HG02763 (cell line): Measurements from ENCODE around the gene MMS19.
"Not testable (repeated sequence)": the region's sequence is repeated elsewhere in the genome, so short reads cannot be mapped to it uniquely, and the experiment has no call there.

Experiments used
- ATAC-seq: cut with Tn5 transposase; IDR thresholded peaks from one replicate; pipeline ENCODE4 v1.9.1; 2021; ENCODE audit warnings: mild to moderate bottlenecking, moderate library complexity; ENCODE audit not compliant: unreplicated experiment

MMS19 gene

DNA sequence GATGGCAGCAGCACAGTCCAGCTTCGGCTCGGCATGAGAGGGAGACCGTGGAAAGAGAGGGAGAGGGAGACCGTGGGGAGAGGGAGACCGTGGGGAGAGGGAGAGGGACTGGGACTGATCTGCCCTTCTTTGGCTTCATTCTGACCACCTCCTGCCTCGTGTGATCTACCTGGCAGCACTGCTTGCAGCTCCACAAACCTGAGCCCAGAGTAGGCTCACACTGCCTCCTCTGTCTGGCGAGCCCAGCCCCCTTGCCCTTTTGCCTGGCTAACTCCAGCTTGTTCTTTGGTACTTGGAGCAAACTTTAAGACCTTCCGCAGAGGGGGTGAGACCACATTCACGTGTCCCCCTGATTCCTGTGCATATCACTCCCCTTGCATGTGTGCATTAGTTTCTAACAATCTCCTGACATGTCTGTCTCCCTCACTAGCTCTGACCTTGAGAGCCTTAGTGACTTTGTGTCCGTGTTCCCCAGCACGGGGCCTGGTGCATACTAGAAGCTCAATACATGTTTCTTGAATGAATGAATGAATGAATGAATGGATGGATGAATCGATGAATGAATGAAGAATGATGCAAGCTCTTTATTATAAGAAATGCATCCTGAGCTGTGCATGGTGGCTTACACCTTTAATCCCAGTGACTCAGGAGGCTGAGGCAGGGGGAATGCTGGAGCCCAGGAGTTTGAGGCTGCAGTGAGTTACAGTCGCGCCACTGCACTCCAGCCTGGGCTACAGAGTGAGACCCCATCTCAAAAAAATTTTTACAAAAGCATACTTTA is 31.7 kb upstream of the MMS19 start:
- no peak for ATAC-seq

DNA sequence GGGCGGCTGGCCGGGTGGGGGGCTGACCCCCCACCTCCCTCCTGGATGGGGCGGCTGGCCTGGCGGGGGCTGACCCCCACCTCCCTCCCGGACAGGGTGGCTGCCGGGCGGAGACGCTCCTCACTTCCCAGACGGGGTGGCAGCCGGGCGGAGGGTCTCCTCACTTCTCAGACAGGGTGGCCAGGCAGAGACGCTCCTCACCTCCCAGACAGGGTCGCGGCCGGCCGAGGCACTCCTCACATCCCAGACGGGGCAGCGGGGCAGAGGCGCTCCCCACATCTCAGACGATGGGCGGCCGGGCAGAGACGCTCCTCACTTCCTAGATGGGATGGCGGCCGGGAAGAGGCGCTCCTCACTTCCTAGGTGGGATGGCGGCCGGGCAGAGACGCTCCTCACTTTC is 30.7 kb upstream of the MMS19 start:
- ATAC-seq, result not testable (repeated sequence)

DNA sequence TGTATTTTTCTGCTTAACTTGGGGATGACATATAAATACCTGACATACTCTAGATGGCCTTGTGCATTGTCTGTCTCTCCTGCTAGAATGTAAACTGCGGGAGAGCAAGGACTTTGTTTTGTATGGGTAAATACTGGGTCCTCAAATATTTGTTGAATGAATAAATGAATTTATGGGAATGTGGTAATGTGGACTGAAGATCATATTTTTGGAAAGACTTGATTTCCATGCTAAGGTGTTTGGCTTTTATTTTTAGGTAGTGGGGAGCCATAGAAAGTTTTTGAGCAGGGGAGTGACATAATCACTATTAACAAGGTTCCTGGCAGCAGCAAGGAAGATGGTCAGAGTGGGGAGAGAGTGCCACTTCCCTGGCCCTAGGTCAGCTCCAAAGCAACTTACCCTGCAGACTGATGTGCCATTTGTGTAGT is 27.5 kb upstream of the MMS19 start:
- ATAC-seq, result no peak

DNA sequence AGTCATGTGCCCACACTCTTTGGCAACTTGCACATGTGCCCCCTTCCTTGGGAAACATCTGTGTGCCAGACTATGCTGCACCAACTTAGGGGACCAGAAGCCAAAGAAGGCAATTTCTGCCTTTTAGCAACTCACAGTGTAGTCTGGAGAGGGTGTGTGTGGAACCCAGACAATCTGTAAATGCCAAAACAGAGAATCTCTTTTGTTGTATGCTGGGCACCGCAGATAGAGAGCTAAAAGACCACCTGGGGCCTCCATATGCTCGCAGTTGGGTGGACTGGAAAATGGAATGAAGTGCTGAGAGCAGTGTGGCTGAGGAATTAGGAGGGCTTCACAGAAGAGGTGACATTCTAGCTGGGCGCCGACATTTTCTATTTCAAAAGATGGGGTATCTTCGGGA is 26.9 kb upstream of the MMS19 start:
- no peak for ATAC-seq

DNA sequence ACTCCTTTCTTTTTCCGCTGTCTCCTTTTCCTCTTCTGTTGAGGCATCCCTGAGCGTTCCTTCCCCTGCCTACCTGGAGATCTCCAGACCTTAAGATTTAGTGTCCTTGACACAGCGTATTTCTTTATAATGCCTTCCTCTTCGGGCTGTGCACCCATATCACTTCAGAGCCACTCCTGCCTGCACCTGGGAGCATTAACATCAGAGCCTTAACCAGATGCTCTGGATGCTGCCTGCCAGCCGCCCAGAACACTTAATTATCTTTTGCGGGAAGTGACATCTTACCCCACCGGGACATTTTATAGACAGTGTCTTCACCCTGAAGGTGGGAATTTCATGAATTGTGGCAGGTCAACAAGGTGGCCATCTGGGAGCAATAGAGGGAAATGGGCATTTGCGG is 24.7 kb upstream of the MMS19 start:
- ATAC-seq, result no peak

DNA sequence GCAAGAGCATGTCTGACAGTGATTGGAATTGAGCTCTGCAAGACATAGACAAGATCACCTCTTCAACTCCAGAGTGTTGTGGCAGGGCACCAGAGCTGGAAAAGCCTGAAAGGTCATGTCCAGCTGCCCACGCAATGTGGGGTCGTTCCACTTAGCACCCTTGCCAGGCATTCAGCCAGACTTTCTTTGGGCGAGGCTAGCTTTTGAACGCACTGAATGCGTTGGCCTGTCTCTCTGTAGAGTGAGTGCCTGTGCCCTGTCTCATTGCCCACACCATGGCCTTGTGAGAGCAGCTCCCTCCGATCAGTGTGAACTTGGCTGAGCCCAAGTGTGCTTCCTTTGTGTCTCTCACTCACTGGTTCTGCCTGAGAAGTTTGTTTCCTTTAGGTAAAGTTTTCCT is 23.8 kb upstream of the MMS19 start:
- no peak for ATAC-seq

DNA sequence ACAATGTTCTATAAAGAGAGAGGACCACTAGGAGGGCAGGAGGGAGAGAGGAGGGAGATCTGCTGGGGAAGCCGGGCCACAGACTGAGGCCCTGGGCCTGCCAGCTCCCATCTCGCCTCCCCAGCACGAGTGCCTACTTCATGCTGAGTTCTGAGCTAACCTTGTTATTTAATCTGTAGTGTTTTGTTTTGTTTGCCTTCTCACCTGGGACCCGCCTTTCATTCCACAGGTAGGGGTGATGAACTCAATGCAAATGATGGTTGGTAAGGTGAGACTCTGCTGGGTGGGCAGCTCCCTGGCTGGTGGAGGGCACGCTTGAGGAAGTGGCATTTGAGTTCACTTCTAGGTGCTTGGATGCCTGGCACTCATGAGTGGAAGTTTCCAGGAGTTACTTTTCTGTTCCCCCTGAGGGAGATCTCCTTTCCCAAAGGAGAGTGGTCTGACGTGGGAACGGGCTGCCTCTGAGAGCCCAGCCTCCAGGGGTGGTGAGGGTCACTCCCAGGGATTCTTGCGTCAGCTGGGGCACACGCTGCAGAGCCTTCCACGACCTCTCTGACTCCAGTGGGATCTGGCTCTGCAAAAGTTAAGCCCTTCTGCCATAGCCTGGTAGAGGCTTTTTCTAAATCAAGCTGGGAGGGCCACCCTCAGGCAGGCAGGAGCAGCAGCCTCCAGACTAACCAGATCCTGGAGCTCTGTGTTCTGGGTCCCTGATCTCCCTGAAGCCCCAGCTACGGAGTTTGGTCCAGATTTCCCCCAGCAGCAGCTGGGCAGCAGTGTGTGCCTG is 22.9 kb upstream of the MMS19 start:
- ATAC-seq, result no peak

DNA sequence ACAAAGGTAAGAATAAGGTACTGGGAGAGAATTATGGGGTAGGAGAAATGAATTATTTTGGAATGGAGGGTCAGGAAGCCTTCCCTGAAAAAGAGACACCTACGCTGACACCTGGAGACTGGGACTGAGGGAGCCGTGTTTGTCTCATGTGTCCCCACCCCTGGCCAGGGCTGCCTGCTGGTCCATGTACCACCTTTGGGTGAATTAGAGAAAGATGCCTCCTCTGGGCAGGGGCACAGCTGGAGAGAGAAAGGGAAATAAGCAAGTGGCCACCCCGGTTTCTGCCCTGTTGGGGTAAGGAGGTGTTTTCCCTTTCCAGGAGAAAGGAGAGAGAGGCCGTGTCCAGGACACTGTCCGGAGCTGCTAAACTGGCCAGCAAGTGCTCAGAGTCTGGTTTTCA is 22.3 kb upstream of the MMS19 start:
- no peak for ATAC-seq

DNA sequence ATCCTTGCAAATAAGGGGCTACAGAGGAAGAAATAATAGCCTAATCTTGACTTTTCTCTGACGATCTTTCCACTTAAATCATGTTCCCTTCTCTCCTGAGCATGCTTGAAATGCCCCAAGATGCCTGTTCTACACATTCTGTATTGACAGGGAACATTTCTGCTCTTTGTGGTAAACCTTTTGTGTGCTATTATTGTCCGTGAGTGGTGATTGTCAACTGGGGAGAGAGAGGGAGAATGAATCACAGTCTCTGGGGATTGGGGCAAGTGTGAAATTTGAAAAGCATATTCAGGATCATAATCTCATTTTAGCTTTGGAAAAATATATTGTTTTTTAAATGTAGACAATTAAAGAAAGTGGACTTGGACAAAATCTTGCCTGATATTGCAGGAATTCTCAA is 21.1 kb upstream of the MMS19 start:
- no peak for ATAC-seq

DNA sequence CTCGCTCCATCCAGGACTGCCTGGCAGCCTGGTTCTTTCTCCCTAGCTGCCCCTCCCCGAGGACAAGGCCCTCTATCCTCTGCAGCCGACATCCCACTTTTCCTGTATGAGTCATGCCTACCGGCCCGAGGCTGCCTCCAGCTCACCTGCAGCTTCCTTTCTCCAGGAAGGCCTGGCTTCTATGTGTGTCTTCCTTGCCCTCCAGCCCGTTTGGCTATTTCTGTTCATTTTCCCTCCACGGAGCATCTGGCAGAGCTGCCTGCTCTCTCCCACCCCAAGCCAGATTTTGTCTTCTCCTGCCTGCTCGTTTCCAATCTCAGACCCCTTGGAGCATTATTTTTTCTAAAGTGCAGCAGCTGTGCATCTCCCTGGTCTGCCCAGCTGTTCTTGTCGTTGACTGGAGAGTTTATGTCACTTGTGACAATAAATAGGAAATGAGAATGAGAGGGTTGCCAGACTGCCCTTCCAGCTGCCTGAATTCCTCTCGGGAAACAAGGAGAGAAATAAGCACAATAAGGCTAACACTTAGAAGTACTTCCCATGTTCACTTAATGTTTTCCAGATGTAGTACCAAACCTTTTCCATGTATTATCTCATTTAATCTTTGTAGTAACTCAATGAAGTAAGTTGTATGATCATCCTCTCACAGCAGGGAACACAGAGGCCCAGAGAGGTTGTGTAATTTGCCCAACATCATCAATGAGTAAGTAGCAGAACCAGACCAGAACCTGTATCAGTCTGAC is 20.2 kb upstream of the MMS19 start:
- no peak for ATAC-seq

DNA sequence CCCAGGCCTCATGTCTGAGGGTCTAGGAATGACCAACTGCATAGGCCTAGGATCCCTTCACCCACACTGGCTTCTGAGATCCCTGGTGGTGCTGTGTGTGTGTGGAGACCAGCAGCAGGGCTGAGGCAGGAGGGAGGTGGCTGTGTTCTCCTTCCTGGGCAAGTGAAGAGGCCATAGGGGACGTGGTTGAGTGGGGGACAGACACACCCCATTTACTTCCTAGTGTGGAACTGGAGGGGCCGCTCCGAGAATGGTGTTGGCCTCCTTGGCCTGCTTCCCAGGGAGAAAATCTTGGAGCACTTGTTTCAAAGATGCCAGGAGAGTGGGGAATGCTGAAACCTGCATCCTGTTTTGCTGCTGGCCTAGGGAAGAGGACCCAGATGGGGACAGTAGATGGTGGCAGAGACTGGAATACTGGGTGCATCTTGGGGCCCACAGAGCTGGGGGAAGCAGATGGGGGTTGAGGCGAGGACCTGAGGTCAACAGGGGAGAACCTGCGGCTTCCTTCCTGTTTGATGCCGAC is 19.6 kb upstream of the MMS19 start:
- no peak for ATAC-seq

DNA sequence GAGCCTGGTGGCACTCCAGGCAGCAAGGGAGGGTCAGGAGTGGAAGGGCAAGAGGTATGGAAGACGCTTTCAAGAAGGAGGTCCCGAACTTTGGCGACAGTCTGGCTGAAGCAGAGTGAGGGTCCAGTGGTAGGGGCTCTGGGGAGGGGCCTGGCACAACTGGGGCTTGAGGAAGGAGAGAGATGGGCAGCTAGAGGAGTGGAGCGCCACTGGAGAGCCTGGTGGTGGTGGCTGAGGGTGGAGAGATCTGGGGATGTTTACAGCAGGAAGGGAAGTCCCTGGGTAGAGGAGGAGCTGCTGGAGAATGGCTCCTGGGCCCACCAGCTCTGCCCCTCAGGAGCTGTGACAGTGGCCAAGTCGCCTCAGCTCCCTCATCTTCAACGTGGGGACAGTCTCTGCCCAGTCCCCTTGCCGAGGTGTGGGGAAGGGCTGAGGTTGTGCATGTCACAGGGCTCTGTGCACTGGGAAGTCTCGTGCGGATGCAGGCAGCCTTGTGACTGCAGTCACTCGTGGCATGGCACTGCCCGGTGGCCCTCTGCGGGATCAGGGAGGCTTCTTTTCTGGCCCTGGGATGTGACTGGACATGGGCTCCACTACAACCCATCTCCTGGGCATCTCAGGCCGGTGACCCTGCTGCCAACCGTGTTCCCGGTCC is 19.0 kb upstream of the MMS19 start:
- ATAC-seq, result no peak

DNA sequence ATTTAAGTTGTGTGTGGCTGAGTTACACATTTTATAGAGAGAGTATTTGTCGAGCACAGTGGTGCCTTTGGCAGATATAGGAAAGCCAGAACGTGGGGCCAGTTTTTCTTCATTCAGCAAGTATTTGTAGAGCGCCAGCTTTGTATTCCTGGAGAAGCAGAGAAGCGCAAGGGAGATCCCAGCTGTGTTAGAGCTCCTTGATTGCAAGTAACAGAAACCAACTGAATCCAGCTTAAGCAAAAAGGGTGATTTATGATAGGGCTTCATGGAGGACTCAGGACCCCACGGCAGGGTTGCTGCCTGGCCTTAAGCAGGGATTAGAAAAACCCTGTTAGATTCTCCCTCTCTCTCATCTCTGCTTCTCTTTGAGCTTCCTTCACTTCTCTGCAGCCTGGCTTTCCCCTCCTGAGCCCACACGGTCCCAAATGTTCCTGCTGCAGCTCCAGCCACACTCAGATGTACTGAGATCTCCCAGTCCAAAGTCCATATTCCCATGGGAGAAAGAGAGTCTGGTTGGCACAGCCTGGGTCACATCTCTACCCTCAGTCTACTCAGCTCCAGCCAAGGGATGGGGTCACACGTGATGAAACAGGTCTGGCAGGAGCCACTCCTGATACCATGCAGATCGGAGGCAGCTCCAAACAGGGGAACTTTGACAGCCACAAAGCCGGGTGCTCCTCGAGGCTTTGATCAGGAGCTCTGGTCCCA is 17.2 kb upstream of the MMS19 start:
- no peak for ATAC-seq

DNA sequence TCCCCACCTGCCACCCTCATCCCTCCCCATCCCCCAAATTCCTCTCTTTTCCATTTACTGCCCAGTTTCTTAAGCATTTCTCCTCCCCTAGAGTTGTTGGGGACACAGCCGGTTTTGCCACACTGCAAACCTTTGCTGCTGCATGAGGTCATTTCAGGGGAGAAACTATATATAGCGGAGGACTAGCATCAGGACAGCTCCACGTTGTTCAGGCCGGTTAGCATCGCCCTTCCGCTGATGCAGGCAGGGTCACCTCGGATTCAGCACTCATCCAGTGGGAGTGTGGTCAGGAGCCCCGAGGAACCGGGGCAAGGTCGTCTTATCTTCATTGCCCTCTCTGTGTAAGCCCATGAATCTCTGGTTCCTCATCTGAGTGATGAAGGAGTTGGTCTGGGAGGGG is 16.1 kb upstream of the MMS19 start:
- ATAC-seq, result no peak

DNA sequence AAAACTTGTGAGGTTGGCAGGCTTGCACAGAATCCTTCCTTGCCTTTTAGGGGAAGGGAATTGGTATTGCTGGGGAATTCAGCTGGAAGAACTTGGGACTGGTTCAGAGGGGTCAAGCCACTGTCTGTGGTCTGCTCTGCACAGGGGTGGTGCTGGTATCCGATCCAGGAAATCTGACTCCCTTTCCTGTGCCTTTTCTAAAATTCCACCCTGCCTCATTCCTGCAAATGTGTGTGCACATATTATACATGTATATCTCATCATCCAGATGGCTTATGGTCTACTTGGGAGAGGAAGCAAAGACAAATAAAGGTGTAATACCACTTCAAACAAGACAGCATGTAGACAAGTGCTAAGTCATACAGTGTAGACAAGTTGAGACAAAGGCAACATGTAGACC is 14.8 kb upstream of the MMS19 start:
- ATAC-seq, result no peak

DNA sequence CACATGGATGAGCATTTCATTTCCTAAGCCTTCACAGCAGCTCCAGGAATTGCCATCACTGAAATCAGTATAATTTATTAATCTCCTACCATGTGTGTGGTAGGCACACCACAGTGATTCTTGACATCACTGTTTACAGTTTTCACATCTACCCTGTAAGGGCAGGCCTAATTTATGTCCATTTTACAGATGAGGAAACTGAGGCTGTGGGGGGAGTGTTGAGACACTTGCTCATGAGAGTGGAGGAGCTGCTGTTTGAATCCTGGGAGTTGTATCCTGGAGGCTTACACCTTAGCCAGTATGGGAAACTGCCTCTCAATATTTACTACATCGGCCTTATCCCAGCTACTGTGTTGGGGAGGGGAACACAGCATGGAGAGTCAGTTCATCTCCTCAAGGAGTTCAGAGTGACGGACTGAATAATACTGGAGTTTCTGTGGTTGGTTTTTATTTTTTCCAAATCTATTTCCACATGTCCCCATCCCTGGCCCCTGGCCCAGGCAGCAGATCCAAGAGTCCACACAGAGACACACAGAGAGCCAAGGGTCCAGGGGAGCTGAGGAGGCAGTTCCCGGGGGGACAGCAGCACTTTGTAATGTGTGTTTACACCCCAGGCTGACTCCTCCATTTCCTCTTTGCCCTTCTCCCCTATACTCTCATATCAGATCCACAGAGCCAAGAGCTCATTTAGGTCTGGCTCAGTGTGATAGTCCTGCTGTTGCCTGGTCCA is 13.7 kb upstream of the MMS19 start:
- no peak for ATAC-seq

DNA sequence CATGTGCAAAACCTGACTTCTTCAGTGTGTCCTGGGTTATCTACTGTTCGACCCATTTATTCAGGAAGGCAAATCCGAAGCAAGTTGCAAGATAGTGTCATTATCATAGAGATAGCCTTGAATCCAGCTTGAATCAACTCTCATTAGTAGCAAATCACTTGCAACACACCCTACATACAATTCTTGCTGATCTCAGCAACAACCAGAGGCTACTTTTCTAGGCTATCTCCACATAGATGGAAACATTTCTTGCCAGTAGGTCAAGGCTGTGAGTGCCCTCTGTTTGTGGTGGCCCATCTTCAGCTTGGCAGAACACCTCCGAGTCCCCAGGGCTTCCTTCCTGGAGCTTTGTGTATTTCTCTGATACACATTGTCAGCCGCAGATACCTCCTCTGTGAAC is 12.5 kb upstream of the MMS19 start:
- no peak for ATAC-seq

DNA sequence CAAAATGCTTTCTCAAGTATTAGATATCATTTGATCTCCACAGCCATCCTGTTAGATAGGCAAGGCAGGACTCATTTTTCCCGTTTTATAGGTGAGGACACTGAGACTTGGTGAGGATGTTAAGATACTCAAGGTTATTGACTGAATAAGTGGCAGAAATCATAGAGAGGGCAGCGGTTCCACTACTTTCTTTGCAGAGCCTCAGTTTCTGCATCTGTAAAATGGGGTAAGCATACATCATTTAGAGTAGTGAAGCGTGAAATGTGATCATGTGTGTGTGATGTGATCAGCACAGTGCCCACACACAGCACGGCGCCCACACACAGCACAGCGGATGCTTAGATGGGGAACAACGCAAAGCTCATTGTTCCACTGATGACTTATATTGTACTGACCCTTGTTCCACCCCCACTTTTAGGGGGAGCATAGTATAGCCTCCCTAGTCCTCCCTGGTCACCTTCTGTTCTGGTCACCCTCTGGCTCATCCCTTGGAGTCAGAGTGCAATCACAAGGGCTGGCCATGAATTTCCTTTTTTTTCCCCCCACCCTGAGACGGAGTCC is 11.0 kb upstream of the MMS19 start:
- ATAC-seq, result no peak

DNA sequence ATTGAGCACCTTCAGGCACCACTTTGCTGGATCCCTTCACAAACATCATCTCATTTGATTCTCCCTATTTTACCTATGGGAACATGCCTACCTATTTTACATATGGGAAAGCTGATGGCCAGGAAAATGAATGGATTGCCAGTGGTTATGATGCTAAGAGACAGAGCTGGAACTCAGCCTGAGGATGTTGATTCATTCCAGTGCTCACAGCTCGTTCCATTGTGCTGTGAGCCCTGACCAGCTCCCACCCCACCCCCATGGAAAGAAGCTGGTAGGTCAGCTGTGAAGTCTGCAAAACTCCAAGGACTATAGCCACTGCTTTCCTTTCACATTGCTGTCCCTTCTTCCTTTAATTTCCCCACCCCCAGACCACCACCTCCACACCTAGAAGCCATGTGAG is 10.1 kb upstream of the MMS19 start:
- no peak for ATAC-seq
